Middle frontal gyrus (tissue), 1 donor: ENCODE data around the gene CTBP2.

Experiments used
- DNase-seq: peaks from one replicate; pipeline ENCODE4 v3.0.0-alpha.2; 2015; ENCODE audit warnings: low spot score; ENCODE audit errors: extremely low spot score

The CTBP2 gene

GRCh38 chr10:125159932-125160855 lies at the start of gene CTBP2:
Gene CTBP2, minus strand, starts transcription at chr10:125160563.
- no peak for DNase-seq

GRCh38 chr10:125209591-125210355 lies 49.4 kb upstream of the CTBP2 start:
- no peak for DNase-seq

- no peak for DNase-seq
Measured at GRCh38 chr10:125208854-125209565, 48.6 kb upstream of the CTBP2 start.

- no peak for DNase-seq
Measured at GRCh38 chr10:125206623-125207022, 46.3 kb upstream of the CTBP2 start.

DNA sequence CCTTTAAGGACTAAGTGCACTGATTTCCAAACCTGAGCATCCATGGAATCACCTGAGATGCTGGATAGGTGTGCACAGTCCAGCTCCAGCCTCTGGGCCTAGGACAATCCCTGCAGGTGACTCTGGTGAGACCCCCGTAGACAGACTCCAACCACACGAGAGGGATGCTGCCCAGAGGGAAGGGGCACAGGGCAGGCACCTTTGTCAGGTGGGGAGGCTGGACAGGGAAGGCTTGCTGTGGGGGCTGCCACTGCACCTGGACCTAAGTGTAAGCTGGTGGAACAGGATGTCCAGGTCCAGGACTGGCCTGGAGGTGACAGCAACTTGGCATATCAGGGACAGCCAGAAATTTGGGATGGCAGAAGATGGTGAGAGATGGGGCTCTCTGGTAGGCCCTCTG lies 45.1 kb upstream of the CTBP2 start:
- DNase-seq, result no peak

GRCh38 chr10:125204400-125204799 lies 44.0 kb upstream of the CTBP2 start:
- no peak for DNase-seq

DNA sequence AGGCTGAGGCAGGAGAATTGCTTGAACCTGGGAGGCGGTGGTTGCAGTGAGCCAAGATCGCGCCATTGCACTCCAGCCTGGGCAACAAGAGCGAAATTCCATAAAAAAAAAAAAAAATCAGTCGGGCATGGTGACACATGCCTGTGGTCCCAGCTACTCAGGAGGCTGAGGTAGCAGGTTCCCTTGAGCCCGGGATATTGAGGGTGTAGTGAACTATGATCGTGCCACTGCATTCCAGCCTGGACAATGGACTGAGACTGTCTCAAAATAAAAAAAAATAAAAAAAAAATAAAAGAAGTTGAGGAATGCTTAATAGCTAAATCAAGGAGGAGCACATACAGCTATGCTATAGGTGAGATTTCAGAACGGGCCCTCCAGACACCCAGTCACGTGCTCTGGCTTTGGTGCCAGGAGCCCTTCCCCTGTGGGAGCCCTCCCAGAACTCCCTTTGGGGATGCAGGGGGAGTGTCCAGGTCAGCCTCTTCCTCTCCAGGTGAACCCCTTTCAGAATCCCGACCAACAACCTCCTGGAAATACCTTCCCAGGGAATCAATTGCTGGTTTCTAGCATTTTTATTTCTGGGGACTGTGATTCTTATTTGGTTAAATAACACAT lies 42.9 kb upstream of the CTBP2 start:
- DNase-seq, result no peak

- DNase-seq, result no peak
Measured at GRCh38 chr10:125201791-125202622, 41.6 kb upstream of the CTBP2 start.

- DNase-seq, result no peak
Measured at GRCh38 chr10:125201108-125201524, 40.8 kb upstream of the CTBP2 start.

- no peak for DNase-seq
Measured at GRCh38 chr10:125200396-125200795, 40.0 kb upstream of the CTBP2 start.

GRCh38 chr10:125199270-125199669 lies 38.9 kb upstream of the CTBP2 start:
- DNase-seq, result no peak

DNA sequence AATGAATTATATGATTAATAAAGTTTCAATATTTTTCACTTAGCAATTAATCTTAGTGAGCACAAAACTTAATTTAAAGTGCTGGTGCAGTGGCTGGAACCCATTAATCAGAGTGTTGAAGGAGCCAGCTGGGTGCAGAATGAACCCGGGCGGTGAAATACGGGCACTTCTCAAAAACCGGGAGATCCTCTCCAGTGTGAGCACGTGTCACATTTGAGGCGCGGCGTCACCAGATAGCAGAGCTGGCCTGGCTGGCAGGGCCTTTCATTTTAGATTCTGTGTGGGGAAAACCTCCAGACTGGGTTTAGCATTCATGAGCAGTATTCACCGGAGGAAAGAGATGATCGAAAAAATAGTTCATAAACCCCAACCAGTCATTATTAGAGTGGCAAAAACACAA lies 34.5 kb upstream of the CTBP2 start:
- no peak for DNase-seq

DNA sequence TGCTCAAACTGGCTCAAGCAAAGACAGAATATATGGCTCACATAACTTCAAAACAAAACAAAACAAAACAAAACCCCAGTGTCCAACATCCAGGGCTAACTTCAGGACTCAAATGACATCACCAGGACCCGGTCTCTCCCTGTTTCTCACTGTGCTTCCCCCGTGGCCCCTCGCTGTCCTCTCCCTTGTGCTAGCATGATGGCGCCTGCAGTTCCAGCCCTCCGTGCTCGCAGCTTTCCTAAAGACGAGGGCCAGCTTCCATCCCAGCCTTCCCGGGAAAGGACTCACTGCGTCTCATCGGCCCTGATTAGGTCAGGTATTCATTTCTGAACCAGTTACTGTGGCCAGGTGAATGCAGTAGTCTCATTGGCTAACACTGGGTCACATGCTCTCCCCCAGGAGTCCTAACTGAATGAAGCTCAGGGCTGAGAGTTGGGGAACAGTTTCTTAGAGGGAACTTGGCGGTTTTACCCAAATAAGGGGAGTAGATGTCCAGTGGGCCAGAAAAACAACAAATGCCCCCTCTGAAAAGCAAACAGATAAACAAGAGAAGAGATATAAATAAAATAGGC lies 33.0 kb upstream of the CTBP2 start:
- DNase-seq, result no peak

DNA sequence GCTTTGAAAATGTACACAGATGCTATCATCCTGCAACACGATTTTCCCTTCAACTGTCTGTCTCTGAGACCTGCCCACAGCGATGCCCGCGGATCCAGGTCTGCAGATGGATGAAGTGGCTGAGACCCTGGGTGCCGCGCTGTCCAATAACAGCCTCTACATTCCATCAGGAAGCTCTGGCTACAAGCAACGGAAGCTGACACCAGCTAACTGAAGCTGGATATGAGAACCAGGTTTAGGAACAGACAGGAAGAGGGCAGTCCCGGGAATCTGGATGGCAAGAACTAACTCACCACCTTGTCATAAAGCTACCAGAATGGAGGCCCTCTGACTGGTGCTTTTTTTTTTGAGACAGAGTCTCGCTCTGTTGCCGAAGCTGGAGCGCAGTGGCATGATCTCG lies 32.3 kb upstream of the CTBP2 start:
- no peak for DNase-seq

GRCh38 chr10:125192005-125192404 lies 31.6 kb upstream of the CTBP2 start:
- DNase-seq, result no peak

GRCh38 chr10:125190946-125191345 lies 30.6 kb upstream of the CTBP2 start:
- no peak for DNase-seq

GRCh38 chr10:125190414-125190813 lies 30.1 kb upstream of the CTBP2 start:
- DNase-seq, result no peak

GRCh38 chr10:125189162-125189561 lies 28.8 kb upstream of the CTBP2 start:
- DNase-seq, result no peak

GRCh38 chr10:125187238-125188194 lies 27.2 kb upstream of the CTBP2 start:
- no peak for DNase-seq
